MM.1S (cell line): ENCODE measurements around the gene ITGB6.

Source experiments
- DNase-seq: peaks from one replicate; pipeline ENCODE4 v3.0.0-alpha.2; 2015
- H2AFZ ChIP-seq: fragments of 300-600 bp; sonication (generic); 2 replicates; pipeline ENCODE4 v1.6.0; 2016; ENCODE audit warnings: antibody characterized with exemption, low read length
- H3F3A ChIP-seq: fragments of 300-600 bp; sonication (generic); 2 replicates; pipeline ENCODE4 v1.6.1; 2016; ENCODE audit warnings: mild to moderate bottlenecking, antibody characterized with exemption, low read length, moderate library complexity, mixed read lengths; ENCODE audit not compliant: insufficient read depth
- H3K27ac ChIP-seq: fragments of 300-600 bp; sonication (generic); 2 replicates; pipeline ENCODE4 v1.5.1; 2016; ENCODE audit warnings: mild to moderate bottlenecking, low read length
- H3K27me3 ChIP-seq: fragments of 300-600 bp; sonication (generic); replicated peaks from 2 replicates; pipeline ENCODE4 v1.6.0; 2016; ENCODE audit warnings: low read length; ENCODE audit not compliant: insufficient read depth
- H3K36me3 ChIP-seq: fragments of 300-600 bp; sonication (generic); replicated peaks from 2 replicates; pipeline ENCODE4 v1.6.1; 2016; ENCODE audit warnings: mild to moderate bottlenecking, low read length, mixed read lengths; ENCODE audit not compliant: insufficient read depth
- H3K4me1 ChIP-seq: fragments of 300-600 bp; sonication (generic); 2 replicates; pipeline ENCODE4 v1.6.1; 2016; ENCODE audit warnings: low read length, mixed read lengths
- H3K4me2 ChIP-seq: fragments of 300-600 bp; sonication (generic); 2 replicates; pipeline ENCODE4 v1.6.0; 2016; ENCODE audit warnings: low read depth, low read length
- H3K4me3 ChIP-seq: fragments of 300-600 bp; sonication (generic); 2 replicates; pipeline ENCODE4 v1.5.1; 2016; ENCODE audit warnings: low read length, mixed read lengths
- H3K79me2 ChIP-seq: fragments of 300-600 bp; sonication (generic); 2 replicates; pipeline ENCODE4 v1.6.1; 2016; ENCODE audit warnings: mixed run types, low read length, mixed read lengths
- H3K9ac ChIP-seq: fragments of 300-600 bp; sonication (generic); 2 replicates; pipeline ENCODE4 v1.6.1; 2016; ENCODE audit warnings: low read length, mixed read lengths
- H3K9me2 ChIP-seq: fragments of 300-600 bp; sonication (generic); replicated peaks from 2 replicates; pipeline ENCODE4 v1.6.1; 2016; ENCODE audit warnings: mild to moderate bottlenecking, low read length, mixed read lengths; ENCODE audit not compliant: insufficient read depth
- H3K9me3 ChIP-seq: fragments of 300-600 bp; sonication (generic); replicated peaks from 2 replicates; pipeline ENCODE4 v1.6.1; 2016; ENCODE audit warnings: mild to moderate bottlenecking, low read length, mixed read lengths; ENCODE audit not compliant: insufficient read depth
- H4K20me1 ChIP-seq: fragments of 300-600 bp; sonication (generic); 2 replicates; pipeline ENCODE4 v1.6.1; 2016; ENCODE audit warnings: mild to moderate bottlenecking, low read length, moderate library complexity, mixed read lengths; ENCODE audit not compliant: insufficient read depth
- EZH2 ChIP-seq: fragments of 300-600 bp; sonication (generic); optimal IDR thresholded peaks from 2 replicates; pipeline ENCODE3; 2017; ENCODE audit warnings: low read depth, mild to moderate bottlenecking, antibody characterized with exemption, low read length, mixed read lengths
- EZH2phosphoT487 ChIP-seq: fragments of 300-600 bp; sonication (generic); IDR thresholded peaks from 2 replicates; pipeline ENCODE4 v1.6.1; 2018; ENCODE audit warnings: antibody characterized with exemption, low read length
- TF ChIP-seq, protein P1 (sequence below): fragments of 300-600 bp; sonication (generic); IDR thresholded peaks from 2 replicates; pipeline ENCODE4 v1.5.1; 2016; ENCODE audit warnings: antibody characterized with exemption, low read length, mixed read lengths

Gene ITGB6

DNA sequence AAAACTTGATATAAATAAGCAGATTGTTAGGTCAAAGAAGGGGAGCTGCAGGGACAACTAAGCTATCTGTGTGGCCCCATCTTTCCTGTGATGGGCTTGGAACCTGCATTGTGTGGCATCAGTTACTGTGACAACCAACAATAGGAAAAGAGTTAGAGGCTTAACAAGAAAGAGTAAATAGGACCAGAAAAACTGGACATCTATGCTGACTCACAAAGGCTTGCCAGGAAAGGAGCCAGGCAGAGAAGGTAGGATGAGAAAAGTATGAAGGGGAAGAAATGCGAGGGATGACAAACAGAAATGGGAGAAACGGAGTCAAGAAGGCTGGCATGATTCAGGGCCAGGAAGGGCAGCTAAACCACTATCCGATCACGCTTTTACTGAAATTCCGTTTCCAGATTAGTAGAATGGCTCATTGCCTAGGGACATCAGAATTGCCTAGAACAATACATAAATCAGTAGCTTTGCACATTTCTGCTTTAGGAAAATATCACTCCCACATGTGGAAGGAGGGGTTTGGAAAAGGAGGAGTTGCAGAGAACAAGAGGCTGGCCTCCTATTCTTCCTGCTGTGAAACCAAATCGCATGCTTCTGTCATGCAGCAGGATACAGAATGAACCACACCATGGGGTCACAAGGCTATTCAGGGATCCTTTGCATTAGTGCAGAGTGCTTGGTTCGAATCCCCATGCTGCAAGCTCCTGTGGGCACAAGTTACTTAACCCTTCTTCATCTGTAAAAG is 144.9 kb downstream of the ITGB6 start:
- DNase-seq, result no peak
- no peaks in the 10 kb centered on the region for H3K79me2 ChIP-seq
- TF ChIP-seq EZH2, result no peak
- TF ChIP-seq, protein P1, sequence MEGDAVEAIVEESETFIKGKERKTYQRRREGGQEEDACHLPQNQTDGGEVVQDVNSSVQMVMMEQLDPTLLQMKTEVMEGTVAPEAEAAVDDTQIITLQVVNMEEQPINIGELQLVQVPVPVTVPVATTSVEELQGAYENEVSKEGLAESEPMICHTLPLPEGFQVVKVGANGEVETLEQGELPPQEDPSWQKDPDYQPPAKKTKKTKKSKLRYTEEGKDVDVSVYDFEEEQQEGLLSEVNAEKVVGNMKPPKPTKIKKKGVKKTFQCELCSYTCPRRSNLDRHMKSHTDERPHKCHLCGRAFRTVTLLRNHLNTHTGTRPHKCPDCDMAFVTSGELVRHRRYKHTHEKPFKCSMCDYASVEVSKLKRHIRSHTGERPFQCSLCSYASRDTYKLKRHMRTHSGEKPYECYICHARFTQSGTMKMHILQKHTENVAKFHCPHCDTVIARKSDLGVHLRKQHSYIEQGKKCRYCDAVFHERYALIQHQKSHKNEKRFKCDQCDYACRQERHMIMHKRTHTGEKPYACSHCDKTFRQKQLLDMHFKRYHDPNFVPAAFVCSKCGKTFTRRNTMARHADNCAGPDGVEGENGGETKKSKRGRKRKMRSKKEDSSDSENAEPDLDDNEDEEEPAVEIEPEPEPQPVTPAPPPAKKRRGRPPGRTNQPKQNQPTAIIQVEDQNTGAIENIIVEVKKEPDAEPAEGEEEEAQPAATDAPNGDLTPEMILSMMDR, result no peak
- TF ChIP-seq EZH2phosphoT487, result no peak
- H3K4me2 ChIP-seq, result no peak overlapping the region
- H3K9ac ChIP-seq, result no peak overlapping the region
- H3K4me1 ChIP-seq, result no peaks in the 10 kb centered on the region
- H3K36me3 ChIP-seq, result no peaks in the 10 kb centered on the region
- no peaks in the 10 kb centered on the region for H3K9me2 ChIP-seq
- H3K27ac ChIP-seq, result no peak overlapping the region
- no peaks in the 10 kb centered on the region for H3F3A ChIP-seq
- H2AFZ ChIP-seq, result no peak overlapping the region
- H3K4me3 ChIP-seq, result no peak overlapping the region
- H3K27me3 ChIP-seq, result no peaks in the 10 kb centered on the region
- H3K9me3 ChIP-seq, result no peaks in the 10 kb centered on the region
- H4K20me1 ChIP-seq, result no peaks in the 10 kb centered on the region

DNA sequence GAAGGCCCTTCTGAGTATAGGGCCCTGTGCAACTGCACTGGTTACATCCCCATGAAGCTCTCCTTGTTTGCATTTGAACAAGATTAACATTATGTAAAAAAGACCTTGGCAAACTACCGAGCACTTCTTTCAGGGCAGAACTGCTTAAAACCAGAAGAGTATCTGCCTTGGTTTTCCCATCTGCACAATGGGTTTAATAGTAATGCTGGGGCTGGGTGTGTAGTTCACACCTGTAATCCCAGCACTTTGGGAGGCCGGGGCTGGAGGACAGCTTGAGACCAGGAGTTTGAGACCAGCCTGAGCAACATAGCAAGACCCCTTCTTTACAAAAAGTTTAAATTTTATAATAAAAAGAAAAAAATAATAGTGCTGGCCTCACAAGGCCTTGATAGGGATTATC is 146.1 kb downstream of the ITGB6 start:
- Histone ChIP-seq H2AFZ (no peak overlapping the region), H3K4me1 (no peaks in the 10 kb centered on the region), H3F3A (no peaks in the 10 kb centered on the region), H3K36me3 (no peaks in the 10 kb centered on the region), H4K20me1 (no peaks in the 10 kb centered on the region), H3K9me2 (no peaks in the 10 kb centered on the region), H3K27me3 (no peaks in the 10 kb centered on the region), H3K79me2 (no peaks in the 10 kb centered on the region), H3K9ac (no peak overlapping the region), H3K9me3 (no peaks in the 10 kb centered on the region), H3K27ac (no peak overlapping the region), H3K4me3 (no peak overlapping the region), H3K4me2 (no peak overlapping the region)
- TF ChIP-seq EZH2 (no peak), EZH2phosphoT487 (no peak)
- TF ChIP-seq, protein P1, result no peak
- no peak for DNase-seq

DNA sequence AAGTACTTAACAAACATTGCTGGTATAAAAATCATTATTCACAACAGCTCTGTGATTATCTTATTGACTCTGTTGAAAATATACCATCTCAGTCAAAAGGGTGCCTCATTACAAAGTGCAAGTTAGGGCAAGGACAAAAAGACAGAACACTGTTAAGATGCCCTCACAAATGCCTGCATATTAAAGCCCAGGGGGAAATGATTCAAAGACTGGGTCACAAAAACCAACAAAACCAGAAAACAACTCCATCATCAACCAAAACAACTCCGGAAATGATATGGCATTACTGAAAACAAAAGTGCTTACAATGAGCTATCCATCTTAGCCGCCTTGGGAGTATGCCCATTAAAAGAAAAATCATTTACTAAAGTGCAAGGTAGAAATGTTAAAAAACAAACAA is 147.5 kb downstream of the ITGB6 start:
- TF ChIP-seq, protein P1, result no peak
- TF ChIP-seq EZH2 (no peak), EZH2phosphoT487 (no peak)
- H4K20me1 ChIP-seq, result no peaks in the 10 kb centered on the region
- H3K4me1 ChIP-seq, result no peaks in the 10 kb centered on the region
- H3K9me2 ChIP-seq, result no peaks in the 10 kb centered on the region
- no peaks in the 10 kb centered on the region for H3K9me3 ChIP-seq
- H3K4me3 ChIP-seq, result no peak overlapping the region
- no peak overlapping the region for H3K9ac ChIP-seq
- DNase-seq, result no peak
- no peak overlapping the region for H3K4me2 ChIP-seq
- no peak overlapping the region for H2AFZ ChIP-seq
- H3K27me3 ChIP-seq, result no peaks in the 10 kb centered on the region
- H3K36me3 ChIP-seq, result no peaks in the 10 kb centered on the region
- H3F3A ChIP-seq, result no peaks in the 10 kb centered on the region
- H3K27ac ChIP-seq, result no peak overlapping the region
- no peaks in the 10 kb centered on the region for H3K79me2 ChIP-seq
